ACC112 (cell line): ENCODE data around the gene APBA2.
"Not testable (repeated sequence)": the region's sequence is repeated elsewhere in the genome, so short reads cannot be mapped to it uniquely, and the experiment has no call there.

Experiments used
- H2AFZ ChIP-seq: fragments of 200-600 bp; sonication (generic); one replicate; pipeline ENCODE4 v1.6.0; 2017; ENCODE audit warnings: antibody characterized with exemption, low read length; ENCODE audit not compliant: unreplicated experiment
- H3K27ac ChIP-seq: fragments of 200-600 bp; sonication (generic); 2 replicates; pipeline ENCODE4 v1.5.1; 2014; ENCODE audit warnings: low read depth, mild to moderate bottlenecking, antibody characterized with exemption, low read length, moderate library complexity
- H3K27me3 ChIP-seq: fragments of 200-600 bp; sonication (generic); 2 replicates; pipeline ENCODE4 v1.6.1; 2014; ENCODE audit warnings: mild to moderate bottlenecking, antibody characterized with exemption, low read length, moderate library complexity, mixed read lengths; ENCODE audit not compliant: insufficient read depth
- H3K36me3 ChIP-seq: fragments of 200-600 bp; sonication (generic); 2 replicates; pipeline ENCODE4 v1.6.1; 2016; ENCODE audit warnings: mild to moderate bottlenecking, antibody characterized with exemption, low read length, moderate library complexity, mixed read lengths; ENCODE audit not compliant: insufficient read depth
- H3K4me1 ChIP-seq: fragments of 200-600 bp; sonication (generic); one replicate; pipeline ENCODE4 v1.6.1; 2016; ENCODE audit warnings: low read length, mixed read lengths; ENCODE audit not compliant: insufficient read depth, unreplicated experiment, control insufficient read depth
- H3K4me3 ChIP-seq: fragments of 200-600 bp; sonication (generic); 2 replicates; pipeline ENCODE4 v1.5.1; 2014; ENCODE audit warnings: mild to moderate bottlenecking, low read depth, low read length
- H3K79me2 ChIP-seq: fragments of 200-600 bp; sonication (generic); one replicate; pipeline ENCODE4 v1.6.0; 2016; ENCODE audit warnings: low read length; ENCODE audit not compliant: control insufficient read depth, unreplicated experiment, insufficient read depth

APBA2 gene

GRCh38 chr15:28888900-28889299 lies 3.1 kb downstream of the APBA2 start:
- Histone ChIP-seq H3K79me2 (peaks cover 4% of the 10 kb centered on the region), H3K4me1 (peaks cover 11% of the 10 kb centered on the region), H3K27me3 (no peaks in the 10 kb centered on the region), H3K27ac (no peak overlapping the region), H2AFZ (no peak overlapping the region), H3K4me3 (no peak overlapping the region), H3K36me3 (no peaks in the 10 kb centered on the region)

GRCh38 chr15:28889346-28889745 lies 3.6 kb downstream of the APBA2 start:
- Histone ChIP-seq H3K79me2 (peaks cover 4% of the 10 kb centered on the region), H3K4me3 (no peak overlapping the region), H3K27ac (no peak overlapping the region), H3K27me3 (no peaks in the 10 kb centered on the region), H2AFZ (no peak overlapping the region), H3K36me3 (no peaks in the 10 kb centered on the region), H3K4me1 (peaks cover 11% of the 10 kb centered on the region)

- H3K27ac ChIP-seq, H3K4me3 ChIP-seq, H3K36me3 ChIP-seq, H2AFZ ChIP-seq, H3K79me2 ChIP-seq, H3K27me3 ChIP-seq: not testable (repeated sequence)
- peaks cover 11% of the 10 kb centered on the region for H3K4me1 ChIP-seq
Observed at GRCh38 chr15:28889871-28890270, 4.1 kb downstream of the APBA2 start.

GRCh38 chr15:28890291-28890690 lies 4.5 kb downstream of the APBA2 start:
- H3K27me3 ChIP-seq, H3K27ac ChIP-seq, H2AFZ ChIP-seq, H3K79me2 ChIP-seq, H3K4me3 ChIP-seq, H3K36me3 ChIP-seq: not testable (repeated sequence)
- H3K4me1 ChIP-seq, result peaks cover 11% of the 10 kb centered on the region

- no peak overlapping the region for H3K4me3 ChIP-seq
- no peaks in the 10 kb centered on the region for H3K36me3 ChIP-seq
- peaks cover 11% of the 10 kb centered on the region for H3K4me1 ChIP-seq
- H3K27me3 ChIP-seq, result no peaks in the 10 kb centered on the region
- H2AFZ ChIP-seq, result no peak overlapping the region
- H3K79me2 ChIP-seq, result peaks cover 4% of the 10 kb centered on the region
- no peak overlapping the region for H3K27ac ChIP-seq
Observed at GRCh38 chr15:28890711-28891495, 5.1 kb downstream of the APBA2 start.

- H3K4me3 ChIP-seq, result no peak overlapping the region
- peaks cover 3% of the 10 kb centered on the region for H3K79me2 ChIP-seq
- H3K36me3 ChIP-seq, result no peaks in the 10 kb centered on the region
- no peaks in the 10 kb centered on the region for H3K27me3 ChIP-seq
- peaks cover 12% of the 10 kb centered on the region for H3K4me1 ChIP-seq
- H2AFZ ChIP-seq, result no peak overlapping the region
- H3K27ac ChIP-seq, result no peak overlapping the region
Observed at GRCh38 chr15:28891588-28891987, 5.8 kb downstream of the APBA2 start.

- Histone ChIP-seq H3K79me2 (no peaks in the 10 kb centered on the region), H3K36me3 (no peaks in the 10 kb centered on the region), H3K27me3 (no peaks in the 10 kb centered on the region), H3K27ac (no peak overlapping the region), H3K4me3 (no peak overlapping the region), H3K4me1 (peaks cover 10% of the 10 kb centered on the region), H2AFZ (no peak overlapping the region)
Observed at GRCh38 chr15:28892789-28893610, 7.2 kb downstream of the APBA2 start.

- Histone ChIP-seq H3K27me3 (no peaks in the 10 kb centered on the region), H2AFZ (no peak overlapping the region), H3K4me1 (peaks cover 10% of the 10 kb centered on the region), H3K36me3 (no peaks in the 10 kb centered on the region), H3K79me2 (no peaks in the 10 kb centered on the region), H3K27ac (no peak overlapping the region), H3K4me3 (no peak overlapping the region)
Observed at GRCh38 chr15:28894631-28895030, 8.9 kb downstream of the APBA2 start.

GRCh38 chr15:28895146-28895545 lies 9.4 kb downstream of the APBA2 start:
- Histone ChIP-seq H3K79me2 (no peaks in the 10 kb centered on the region), H3K27ac (no peak overlapping the region), H3K4me1 (peaks cover 10% of the 10 kb centered on the region), H3K36me3 (no peaks in the 10 kb centered on the region), H3K27me3 (no peaks in the 10 kb centered on the region), H3K4me3 (no peak overlapping the region), H2AFZ (no peak overlapping the region)

- H3K4me3 ChIP-seq, result no peak overlapping the region
- no peaks in the 10 kb centered on the region for H3K27me3 ChIP-seq
- H3K4me1 ChIP-seq, result peaks cover 10% of the 10 kb centered on the region
- no peaks in the 10 kb centered on the region for H3K36me3 ChIP-seq
- no peak overlapping the region for H3K27ac ChIP-seq
- no peak overlapping the region for H2AFZ ChIP-seq
- no peaks in the 10 kb centered on the region for H3K79me2 ChIP-seq
Observed at GRCh38 chr15:28895566-28895965, 9.8 kb downstream of the APBA2 start.

- peak overlapping the region; percentile 52; the same call in 1 of the 2 replicates for H3K27ac ChIP-seq
Observed at GRCh38 chr15:28896951-28897350, 11.2 kb downstream of the APBA2 start.

More at GRCh38 chr15:28896951-28897350, 11.2 kb downstream of the APBA2 start:
- Histone ChIP-seq H3K4me3 (no peak overlapping the region), H3K79me2 (peaks cover 3% of the 10 kb centered on the region), H2AFZ (peak overlapping the region; percentile 13), H3K36me3 (no peaks in the 10 kb centered on the region), H3K4me1 (peaks cover 5% of the 10 kb centered on the region), H3K27me3 (no peaks in the 10 kb centered on the region)
